Fibroblast of skin of abdomen (primary cell): ENCODE data around the gene VWA5B1.

Experiments used
- DNase-seq: peaks from one replicate; pipeline ENCODE4 v3.0.0-alpha.2; 2013

VWA5B1 gene

GRCh38 chr1:20370698-20371097 lies 80.0 kb downstream of the VWA5B1 start:
- peak; percentile 59 for DNase-seq

- DNase-seq, result peak; percentile 32
Measured at GRCh38 chr1:20371411-20371810, 80.7 kb downstream of the VWA5B1 start.

- no peak for DNase-seq
Measured at GRCh38 chr1:20371883-20372282, 81.2 kb downstream of the VWA5B1 start.

- no peak for DNase-seq
Measured at GRCh38 chr1:20372676-20373075, 82.0 kb downstream of the VWA5B1 start.

- no peak for DNase-seq
Measured at GRCh38 chr1:20373286-20373685, 82.6 kb downstream of the VWA5B1 start.

GRCh38 chr1:20373764-20374163 lies 83.1 kb downstream of the VWA5B1 start:
- no peak for DNase-seq

- DNase-seq, result no peak
Measured at GRCh38 chr1:20375563-20375962, 84.9 kb downstream of the VWA5B1 start.

- DNase-seq, result no peak
Measured at GRCh38 chr1:20376171-20376570, 85.5 kb downstream of the VWA5B1 start.

- DNase-seq, result peak; percentile 26
Measured at GRCh38 chr1:20376880-20377494, 86.3 kb downstream of the VWA5B1 start.

- no peak for DNase-seq
Measured at GRCh38 chr1:20377516-20378270, 87.0 kb downstream of the VWA5B1 start.

- DNase-seq, result no peak
Measured at GRCh38 chr1:20379075-20379474, 88.4 kb downstream of the VWA5B1 start.

- no peak for DNase-seq
Measured at GRCh38 chr1:20380175-20380574, 89.5 kb downstream of the VWA5B1 start.

GRCh38 chr1:20380616-20381035 lies 90.0 kb downstream of the VWA5B1 start:
- peak; percentile 95 for DNase-seq

GRCh38 chr1:20381045-20381641 lies 90.5 kb downstream of the VWA5B1 start:
- DNase-seq, result no peak

- DNase-seq, result no peak
Measured at GRCh38 chr1:20381961-20382360, 91.3 kb downstream of the VWA5B1 start.

- DNase-seq, result no peak
Measured at GRCh38 chr1:20382711-20383110, 92.0 kb downstream of the VWA5B1 start.

GRCh38 chr1:20383631-20384030 lies 93.0 kb downstream of the VWA5B1 start:
- DNase-seq, result no peak

- no peak for DNase-seq
Measured at GRCh38 chr1:20385630-20386029, 95.0 kb downstream of the VWA5B1 start.

GRCh38 chr1:20386323-20387081 lies 95.8 kb downstream of the VWA5B1 start:
- DNase-seq, result no peak

GRCh38 chr1:20389571-20389970 lies 98.9 kb downstream of the VWA5B1 start:
- DNase-seq, result no peak

- DNase-seq, result no peak
Measured at GRCh38 chr1:20390589-20391331, 100.1 kb downstream of the VWA5B1 start.

- DNase-seq, result no peak
Measured at GRCh38 chr1:20395255-20395654, 104.6 kb downstream of the VWA5B1 start.
